Measurements from ENCODE around the gene TACO1.

TACO1 gene

GRCh38 chr17:63647065-63647725, 46.5 kb downstream of the TACO1 start:
- peak; percentile 73 for DNase-seq (ENCODE audit: low read depth)
- no peak for TF ChIP-seq CTCF (conservative IDR thresholded peaks at IDR 0.05; ENCODE audit: low read length)

GRCh38 chr17:63647936-63648335, 47.2 kb downstream of the TACO1 start:
- no peak for TF ChIP-seq CTCF (conservative IDR thresholded peaks at IDR 0.05; ENCODE audit: low read length)
- peak; percentile 49 for DNase-seq (ENCODE audit: low read depth)
- no peak overlapping the region for H3K4me3 ChIP-seq (ENCODE audit: low read length)

More at GRCh38 chr17:63647065-63647725, 46.5 kb downstream of the TACO1 start:
- H3K4me3 ChIP-seq (ENCODE audit: low read length), result no peak overlapping the region

- no peak for TF ChIP-seq CTCF (conservative IDR thresholded peaks at IDR 0.05; ENCODE audit: low read length)
- H3K4me3 ChIP-seq (ENCODE audit: low read length), result no peak overlapping the region
- DNase-seq (ENCODE audit: low read depth), result no peak
Measured at GRCh38 chr17:63649813-63650212, 49.1 kb downstream of the TACO1 start.

DNA sequence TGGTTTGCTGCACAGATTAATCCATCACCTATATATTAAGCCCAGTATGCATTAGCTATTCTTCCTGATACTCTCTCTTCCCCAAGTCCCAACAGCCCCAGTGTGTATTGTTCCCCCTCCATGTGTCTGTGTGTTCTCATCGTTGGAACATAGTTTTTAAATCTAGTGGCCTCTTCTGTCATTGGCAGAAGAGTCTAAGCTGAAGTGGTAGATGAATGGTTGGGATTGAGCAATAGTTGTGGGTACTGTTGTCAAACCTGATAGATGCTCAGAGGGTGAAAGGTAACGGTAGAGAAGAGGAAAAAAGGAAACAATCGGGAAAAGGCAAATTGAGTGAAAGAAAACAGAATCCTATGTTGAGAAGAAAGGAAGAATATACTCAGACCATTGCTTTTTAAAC, 51.4 kb downstream of the TACO1 start:
- DNase-seq (ENCODE audit: low read depth), result no peak

DNA sequence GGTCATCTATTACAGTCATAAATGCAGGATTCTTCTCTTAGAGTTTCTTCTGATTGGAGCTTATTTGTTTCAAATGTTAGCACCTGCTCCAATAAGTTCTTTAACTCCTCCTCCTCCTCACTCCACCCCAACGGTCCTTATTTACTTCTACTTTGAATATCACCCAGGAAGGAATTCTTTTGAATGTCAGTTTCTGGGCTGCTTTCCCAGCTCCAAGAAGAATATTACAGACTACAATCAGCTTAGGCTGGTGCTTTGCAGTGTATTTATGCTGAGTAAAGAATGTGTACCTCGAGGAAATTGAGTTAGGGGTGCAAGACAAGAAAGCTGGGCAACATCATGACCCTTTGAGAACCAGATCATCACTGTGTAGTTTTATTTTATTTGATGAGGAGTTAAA, 52.4 kb downstream of the TACO1 start:
- no peak overlapping the region for H3K4me3 ChIP-seq (ENCODE audit: low read length)
- TF ChIP-seq CTCF (conservative IDR thresholded peaks at IDR 0.05; ENCODE audit: low read length), result no peak
- DNase-seq (ENCODE audit: low read depth), result no peak

More for the DNA sequence above, 51.4 kb downstream of the TACO1 start:
- no peak for TF ChIP-seq CTCF (conservative IDR thresholded peaks at IDR 0.05; ENCODE audit: low read length)
- no peak overlapping the region for H3K4me3 ChIP-seq (ENCODE audit: low read length)

DNA sequence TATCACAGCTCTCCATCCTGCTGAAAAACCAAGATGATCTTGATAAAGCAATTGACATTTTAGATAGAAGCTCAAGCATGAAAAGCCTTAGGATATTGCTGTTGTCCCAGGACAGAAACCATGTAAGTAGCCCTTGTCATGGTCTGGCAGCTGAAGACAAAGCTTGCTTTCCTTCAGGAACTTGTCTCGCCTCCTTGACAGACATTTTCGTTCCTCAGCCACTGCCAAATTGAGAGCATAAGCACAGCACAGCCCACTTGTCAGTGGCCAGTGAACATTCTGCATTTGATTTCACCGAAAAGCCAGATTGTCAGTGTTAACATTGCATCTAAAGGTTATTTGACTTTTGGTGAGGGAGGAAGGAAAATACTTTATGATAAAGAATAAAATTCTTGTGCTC, 57.1 kb downstream of the TACO1 start:
- no peak for TF ChIP-seq CTCF (conservative IDR thresholded peaks at IDR 0.05; ENCODE audit: low read length)
- H3K4me3 ChIP-seq (ENCODE audit: low read length), result no peak overlapping the region
- no peak for DNase-seq (ENCODE audit: low read depth)

All from AG10803 (cell line).